Thyroid gland (tissue), 4 donors: ENCODE results near the gene PADI3. TPM values are rescaled to one million over a fixed set of nuclear protein-coding genes. Genes with fewer than 3 reads are reported as not detected.

Experiments used
- DNase-seq, 2 donors: peaks; one replicate each; pipeline ENCODE4 v3.0.0-alpha.2; 2019
- H3K27ac ChIP-seq, 3 donors: fragments of 200-600 bp; sonication (generic); 1 replicate in 2 of 3; 2 replicates in 1 of 3; pipeline ENCODE4 v1.5.1; 2016 to 2019; ENCODE audit warnings: mild to moderate bottlenecking in 1 of 3, moderate library complexity in 1 of 3
- H3K27me3 ChIP-seq: fragments of 200-600 bp; sonication (generic); one replicate; pipeline ENCODE4 v1.5.1; 2019
- H3K36me3 ChIP-seq, 2 donors: fragments of 200-600 bp; sonication (generic); one replicate each; pipeline ENCODE4 v1.5.1; 2016 to 2019
- H3K4me1 ChIP-seq, 2 donors: fragments of 200-600 bp; sonication (generic); one replicate each; pipeline ENCODE4 v1.5.1; 2017 to 2019
- H3K4me3 ChIP-seq, 3 donors: fragments of 200-600 bp; sonication (generic); replicated peaks in 1 of 3; 1 replicate in 2 of 3; 2 replicates in 1 of 3; pipeline ENCODE4 v1.5.1; 2016; ENCODE audit warnings: mild to moderate bottlenecking in 1 of 3
- H3K9me3 ChIP-seq: fragments of 200-600 bp; sonication (generic); one replicate; pipeline ENCODE4 v1.5.1; 2017
- POLR2A ChIP-seq, 2 donors: fragments of 450-650 bp; IDR thresholded peaks; one replicate each; pipeline ENCODE4 v1.6.1; 2017; ENCODE audit warnings: antibody characterized with exemption in 2 of 2, mild to moderate bottlenecking in 2 of 2, moderate library complexity in 1 of 2
- WGBS, 2 donors: methylation state at CpG; one replicate each; pipeline ENCODE4 v1.1.5; 2017; 5-methylcytosine and 5-hydroxymethylcytosine counted together
- intact Hi-C: fragments of 100-400 bp; cut with DNase I; formaldehyde crosslinking; loops from one replicate; pipeline ENCODE4 v1.15.1; 2023
- total RNA-seq, 4 donors: library from RNA; depleted of rRNA; stranded (reverse); fragments of >200 nt; gene quantifications; one replicate each; pipeline ENCODE4 v1.2.3, GENCODE V29; 2016
- TF ChIP-seq, protein P1 (sequence below), 6 experiments: fragments of 200-600 bp in 3 of 6; fragments of 450-650 bp in 3 of 6; sonication (generic) in 3 of 6; IDR thresholded peaks; one replicate each; pipeline ENCODE4 v1.5.1; 2016 to 2019; ENCODE audit warnings: antibody characterized with exemption in 6 of 6, mild to moderate bottlenecking in 2 of 6, inconsistent platforms in 1 of 6, moderate library complexity in 1 of 6

Gene PADI3
- total RNA-seq, 4 donors from 2014 or later = not detected

- no peak for DNase-seq
- no peaks in the 10 kb centered on the region for H3K4me1 ChIP-seq
- H3K36me3 ChIP-seq = no peaks in the 10 kb centered on the region
- no peaks in the 10 kb centered on the region for H3K9me3 ChIP-seq
- no peaks in the 10 kb centered on the region for H3K27me3 ChIP-seq
- no peak overlapping the region for H3K27ac ChIP-seq
- TF ChIP-seq, protein P1, sequence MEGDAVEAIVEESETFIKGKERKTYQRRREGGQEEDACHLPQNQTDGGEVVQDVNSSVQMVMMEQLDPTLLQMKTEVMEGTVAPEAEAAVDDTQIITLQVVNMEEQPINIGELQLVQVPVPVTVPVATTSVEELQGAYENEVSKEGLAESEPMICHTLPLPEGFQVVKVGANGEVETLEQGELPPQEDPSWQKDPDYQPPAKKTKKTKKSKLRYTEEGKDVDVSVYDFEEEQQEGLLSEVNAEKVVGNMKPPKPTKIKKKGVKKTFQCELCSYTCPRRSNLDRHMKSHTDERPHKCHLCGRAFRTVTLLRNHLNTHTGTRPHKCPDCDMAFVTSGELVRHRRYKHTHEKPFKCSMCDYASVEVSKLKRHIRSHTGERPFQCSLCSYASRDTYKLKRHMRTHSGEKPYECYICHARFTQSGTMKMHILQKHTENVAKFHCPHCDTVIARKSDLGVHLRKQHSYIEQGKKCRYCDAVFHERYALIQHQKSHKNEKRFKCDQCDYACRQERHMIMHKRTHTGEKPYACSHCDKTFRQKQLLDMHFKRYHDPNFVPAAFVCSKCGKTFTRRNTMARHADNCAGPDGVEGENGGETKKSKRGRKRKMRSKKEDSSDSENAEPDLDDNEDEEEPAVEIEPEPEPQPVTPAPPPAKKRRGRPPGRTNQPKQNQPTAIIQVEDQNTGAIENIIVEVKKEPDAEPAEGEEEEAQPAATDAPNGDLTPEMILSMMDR (IDR thresholded peaks at IDR 0.05) = no peak
- TF ChIP-seq POLR2A (IDR thresholded peaks at IDR 0.05) = no peak
- no peak overlapping the region for H3K4me3 ChIP-seq
- intact Hi-C loops = no loop called here
- 96 to 98% methylated on average over 3 to 5 of the region's 5 CpGs for WGBS, 2 donors
Measured at GRCh38 chr1:17287130-17287776, 38.4 kb downstream of the PADI3 start.

- H3K9me3 ChIP-seq = no peaks in the 10 kb centered on the region
- intact Hi-C loops = no loop called here
- no peak for DNase-seq
- TF ChIP-seq, protein P1 (IDR thresholded peaks at IDR 0.05) = no peak
- no peak for TF ChIP-seq POLR2A (IDR thresholded peaks at IDR 0.05)
- WGBS, 2 donors = 28 to 50% methylated on average over 2 of the region's 2 CpGs
- H3K36me3 ChIP-seq = no peaks in the 10 kb centered on the region
- H3K4me1 ChIP-seq = no peaks in the 10 kb centered on the region
- no peak overlapping the region for H3K27ac ChIP-seq
- no peaks in the 10 kb centered on the region for H3K27me3 ChIP-seq
- H3K4me3 ChIP-seq = no peak overlapping the region
Measured at GRCh38 chr1:17289721-17290120, 40.8 kb downstream of the PADI3 start.

DNA sequence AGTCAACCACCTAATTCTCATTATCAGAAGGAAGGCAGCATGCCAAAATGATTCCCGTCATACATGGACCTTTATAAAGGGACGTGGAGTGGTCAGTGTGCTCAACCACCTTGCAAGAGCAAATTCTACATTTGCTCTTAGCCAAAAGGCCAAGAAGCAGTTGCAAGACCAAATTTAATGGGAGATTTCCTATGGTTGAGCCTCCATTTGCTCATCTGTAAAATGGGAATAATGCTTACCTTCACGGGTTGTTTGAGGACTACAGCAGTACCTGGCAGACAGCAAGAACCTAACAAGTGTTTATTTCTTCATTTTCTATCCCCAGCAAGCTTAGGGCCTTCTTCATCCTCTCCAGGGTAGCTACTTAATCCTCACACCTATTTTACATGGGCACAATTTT, 41.7 kb downstream of the PADI3 start:
- WGBS, 2 donors = 88 to 89% methylated on average over 3 of the region's 3 CpGs
- Histone ChIP-seq H3K27ac (no peak overlapping the region), H3K9me3 (no peaks in the 10 kb centered on the region), H3K36me3 (no peaks in the 10 kb centered on the region), H3K4me1 (no peaks in the 10 kb centered on the region), H3K27me3 (no peaks in the 10 kb centered on the region), H3K4me3 (no peak overlapping the region)
- intact Hi-C loops = no loop called here
- TF ChIP-seq POLR2A (IDR thresholded peaks at IDR 0.05) = no peak
- TF ChIP-seq, protein P1 (IDR thresholded peaks at IDR 0.05) = no peak
- no peak for DNase-seq

DNA sequence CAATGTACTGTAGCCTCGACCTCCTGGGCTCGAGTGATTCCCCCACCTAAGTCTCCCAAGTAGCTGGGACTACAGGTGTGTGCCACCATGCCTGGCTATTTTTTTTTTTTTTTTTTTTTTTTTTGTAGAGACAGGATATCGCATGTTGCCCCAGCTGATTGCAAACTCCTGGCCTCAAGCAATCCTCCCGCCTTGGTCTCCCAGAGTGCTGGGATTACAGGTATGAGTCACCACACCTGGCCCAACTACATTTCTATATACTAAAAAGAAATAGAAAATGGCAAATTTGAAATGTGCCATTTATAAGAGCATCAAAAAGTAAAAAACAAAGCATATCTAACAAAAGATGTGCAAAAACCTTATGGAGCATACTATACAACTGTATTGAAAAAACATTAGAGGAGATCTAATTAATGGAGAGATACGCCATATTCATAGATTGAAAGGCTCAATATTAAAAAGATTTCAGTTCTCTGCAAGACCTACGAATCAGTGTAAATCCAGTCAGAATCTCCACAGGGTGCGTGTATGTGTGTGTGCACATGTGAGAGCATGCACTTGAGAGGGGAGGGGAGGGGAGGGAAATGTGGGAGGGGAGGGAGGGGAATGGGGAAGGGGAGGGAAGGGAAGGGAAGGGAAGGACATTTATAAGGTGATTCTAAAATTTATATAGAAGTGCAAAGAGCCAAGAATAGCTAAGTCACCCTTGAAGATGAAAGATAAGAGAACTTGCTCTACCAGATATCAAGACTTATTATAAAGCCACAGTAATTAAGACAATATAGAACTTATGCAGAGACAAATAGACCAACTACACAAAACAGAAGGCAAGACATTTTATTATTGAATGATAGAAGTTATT, 43.6 kb downstream of the PADI3 start:
- no peaks in the 10 kb centered on the region for H3K4me1 ChIP-seq
- H3K27ac ChIP-seq = no peak overlapping the region
- no peaks in the 10 kb centered on the region for H3K36me3 ChIP-seq
- no peak for DNase-seq
- H3K4me3 ChIP-seq = no peak overlapping the region
- TF ChIP-seq POLR2A (IDR thresholded peaks at IDR 0.05) = no peak
- TF ChIP-seq, protein P1 (IDR thresholded peaks at IDR 0.05) = no peak
- 64 to 66% methylated on average over 7 of the region's 7 CpGs for WGBS, 2 donors
- no peaks in the 10 kb centered on the region for H3K27me3 ChIP-seq
- H3K9me3 ChIP-seq = no peaks in the 10 kb centered on the region
- intact Hi-C loops = no loop called here
